C1 segment of cervical spinal cord (tissue), 14 donors: Measurements from ENCODE around the gene ZMIZ1.
A peak's percentile ranks its signal among the peaks of the same experiment; 100 is the strongest.

ENCODE experiments used
- DNase-seq, 14 donors: peaks; one replicate each; lab custom pipeline; 2025; lab: John Stamatoyannopoulos, UW

The ZMIZ1 gene

DNA sequence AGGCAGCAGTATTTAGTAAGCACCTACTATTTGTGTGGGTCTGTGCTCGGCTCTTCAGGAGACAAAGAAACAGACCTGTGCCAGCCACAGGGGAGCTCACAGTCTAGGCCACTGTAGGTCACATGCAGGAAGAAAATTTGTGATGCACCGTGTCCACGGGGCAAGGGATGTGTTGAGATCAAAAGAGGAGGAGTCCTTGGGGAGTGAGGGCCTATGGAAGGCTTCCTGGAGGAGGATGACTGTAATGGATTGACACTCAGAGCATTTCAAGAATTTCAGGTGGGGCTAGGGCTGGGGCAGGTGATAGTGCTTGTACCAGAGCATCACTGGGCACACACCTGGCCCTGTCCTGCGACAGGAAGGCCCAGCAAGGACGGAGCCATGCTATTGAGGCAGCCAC is 102.7 kb downstream of the ZMIZ1 start:
- no peak for DNase-seq

DNA sequence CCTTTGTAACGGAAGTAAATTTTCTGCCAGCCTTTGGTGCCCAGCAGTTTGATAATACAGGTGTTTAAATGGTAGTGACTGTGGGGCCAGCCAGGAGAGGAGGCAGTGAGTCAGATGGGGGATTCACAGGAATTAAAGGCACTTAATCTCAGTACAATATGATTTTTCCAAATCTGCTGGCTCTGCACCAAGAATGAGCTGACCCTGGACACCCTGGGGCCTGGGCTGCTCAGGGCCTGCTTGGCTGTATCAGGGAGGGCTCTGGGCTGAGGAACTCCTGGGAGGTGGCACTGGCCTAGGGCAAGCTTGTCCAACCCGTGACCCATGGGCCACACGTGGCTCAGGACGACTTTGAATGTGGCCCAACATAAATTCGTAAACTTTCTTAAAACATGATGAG is 104.1 kb downstream of the ZMIZ1 start:
- DNase-seq = no peak

DNA sequence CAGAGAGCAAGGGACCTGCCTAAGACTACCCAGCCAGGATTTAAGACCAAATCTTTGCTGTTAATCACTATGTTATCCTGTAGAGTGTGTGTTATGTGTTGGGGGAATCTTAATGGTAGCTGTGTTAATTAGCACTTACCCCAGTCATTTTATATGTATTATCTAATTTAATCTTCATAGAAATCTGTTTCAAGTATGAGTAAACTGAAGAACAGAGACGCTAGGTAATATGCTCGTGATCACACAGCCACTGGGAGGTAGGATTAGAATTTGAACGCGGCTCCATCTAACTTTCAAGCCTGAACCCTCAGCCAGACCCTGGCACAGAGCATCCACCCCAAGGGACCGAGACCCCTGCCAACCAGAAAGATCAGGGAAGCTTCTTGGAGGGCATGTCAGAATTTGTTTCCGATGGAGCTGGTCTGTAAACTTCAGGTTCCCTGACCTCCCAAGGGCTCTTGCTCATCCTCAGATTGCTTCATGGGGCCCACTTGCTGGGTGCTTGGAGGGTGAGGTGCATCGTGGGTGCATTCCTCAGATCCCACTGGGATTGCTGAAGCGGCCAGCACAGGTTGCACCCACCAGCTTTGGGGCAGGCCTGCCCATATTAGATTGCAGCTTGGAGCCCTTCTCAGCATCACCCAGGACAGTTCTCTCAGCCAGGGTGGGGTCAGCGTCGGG is 105.0 kb downstream of the ZMIZ1 start:
- no peak for DNase-seq

DNA sequence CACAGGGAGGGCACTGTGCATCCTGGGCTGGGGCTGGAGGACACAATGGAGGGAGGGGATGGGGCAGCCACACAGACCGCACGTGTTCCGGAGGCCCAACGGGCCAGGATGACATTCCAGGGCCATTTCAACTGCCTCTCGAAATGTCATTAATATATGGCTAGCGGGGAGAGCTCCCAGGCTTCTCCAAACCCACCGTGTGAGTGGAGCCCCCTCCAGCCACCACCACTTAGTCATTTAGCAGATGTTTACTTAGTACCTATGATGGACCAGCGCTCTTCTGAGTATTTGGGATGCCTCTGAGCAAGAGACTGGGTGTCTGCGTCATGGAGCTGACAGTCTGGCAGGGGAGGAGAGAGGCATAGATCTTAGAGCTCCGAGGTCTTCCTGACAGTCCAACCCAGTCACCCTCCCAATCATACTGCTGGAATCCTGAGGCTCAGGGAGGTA is 107.3 kb downstream of the ZMIZ1 start:
- DNase-seq = no peak

DNA sequence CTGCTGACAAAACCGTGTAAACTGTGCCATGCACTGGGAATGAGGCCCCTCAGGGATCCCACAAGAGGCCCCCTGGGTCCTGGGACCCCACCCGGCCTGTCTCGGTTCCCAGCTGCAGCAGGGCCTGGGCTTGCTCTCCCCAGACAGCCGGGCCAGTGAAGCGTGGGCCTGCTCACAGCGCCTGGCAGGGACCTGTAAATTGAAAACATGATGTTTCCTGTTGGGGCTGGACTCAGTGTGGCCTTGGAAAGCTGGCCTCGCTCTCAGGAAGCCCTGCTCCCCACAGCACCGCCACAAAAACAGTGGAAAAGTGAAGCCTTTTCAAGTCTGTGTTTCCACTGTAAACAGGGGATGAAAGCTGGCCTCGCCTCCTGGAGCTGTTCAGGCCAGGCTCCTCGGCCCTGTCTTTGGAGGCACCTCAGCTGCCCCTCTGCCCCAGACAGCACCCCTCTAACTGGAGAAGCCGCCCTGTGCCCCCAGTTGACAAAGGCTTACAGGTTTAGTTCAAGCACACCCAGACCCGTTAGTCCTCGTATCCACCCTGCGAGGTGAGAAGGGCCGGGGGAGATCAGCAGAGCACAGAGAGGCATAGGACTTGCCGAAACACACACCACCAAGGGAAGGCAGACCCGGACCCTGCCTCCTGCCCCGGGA is 108.3 kb downstream of the ZMIZ1 start:
- peak in 1 of 14 donors; percentile 23 for DNase-seq

DNA sequence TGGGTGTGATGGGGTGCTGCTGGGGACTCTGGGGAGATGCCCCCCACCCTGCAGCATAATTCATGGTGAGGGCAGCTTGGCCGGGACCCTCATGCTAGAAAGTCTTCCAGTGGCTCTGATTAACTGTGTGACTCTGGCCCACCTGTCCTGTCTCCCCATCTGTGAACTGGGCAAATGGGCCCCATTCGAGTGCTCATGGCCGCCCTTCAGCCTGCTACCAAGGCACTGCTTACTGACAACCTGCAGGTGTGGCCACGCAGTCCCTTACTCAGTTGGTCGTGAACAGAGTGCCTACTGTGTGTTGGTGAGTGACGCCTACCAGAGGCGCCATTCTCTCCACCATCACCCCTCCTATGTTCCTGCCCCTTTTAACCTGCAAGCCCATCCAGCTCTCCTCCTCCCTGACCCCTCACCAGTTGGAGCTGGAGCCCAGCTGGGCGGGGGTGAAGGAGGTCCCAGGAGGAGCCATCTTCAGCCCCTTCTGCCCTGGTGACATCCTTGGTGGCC is 109.4 kb downstream of the ZMIZ1 start:
- DNase-seq = no peak

DNA sequence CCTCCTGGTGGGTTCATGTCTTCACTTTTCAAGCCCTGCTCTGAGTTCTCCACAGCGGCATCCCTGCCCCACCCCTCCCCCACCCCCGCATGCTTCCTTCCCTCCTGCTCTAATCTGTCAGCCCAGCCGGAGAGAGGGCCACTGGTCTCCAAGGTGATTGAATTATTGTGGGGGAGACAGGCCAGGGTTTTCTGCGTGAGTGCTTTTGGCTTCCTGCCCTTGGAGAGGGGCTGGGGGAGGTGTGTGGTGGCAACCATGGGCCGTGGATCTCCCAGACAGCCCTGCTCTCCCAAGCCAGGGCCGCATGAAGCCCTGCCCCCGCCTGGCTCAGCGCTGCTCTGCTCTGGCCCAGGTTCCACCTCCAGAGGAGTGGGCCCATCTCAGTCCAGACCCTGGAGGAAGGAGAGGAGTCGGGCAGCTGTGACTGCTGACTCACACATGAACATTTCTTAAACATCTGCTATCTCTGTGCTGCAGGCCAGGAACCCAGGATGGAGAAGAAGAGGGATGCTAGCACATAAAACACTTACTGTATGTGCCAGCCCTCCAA is 109.9 kb downstream of the ZMIZ1 start:
- peak in 3 of 14 donors; percentile 44 to 63 (median 46) for DNase-seq

DNA sequence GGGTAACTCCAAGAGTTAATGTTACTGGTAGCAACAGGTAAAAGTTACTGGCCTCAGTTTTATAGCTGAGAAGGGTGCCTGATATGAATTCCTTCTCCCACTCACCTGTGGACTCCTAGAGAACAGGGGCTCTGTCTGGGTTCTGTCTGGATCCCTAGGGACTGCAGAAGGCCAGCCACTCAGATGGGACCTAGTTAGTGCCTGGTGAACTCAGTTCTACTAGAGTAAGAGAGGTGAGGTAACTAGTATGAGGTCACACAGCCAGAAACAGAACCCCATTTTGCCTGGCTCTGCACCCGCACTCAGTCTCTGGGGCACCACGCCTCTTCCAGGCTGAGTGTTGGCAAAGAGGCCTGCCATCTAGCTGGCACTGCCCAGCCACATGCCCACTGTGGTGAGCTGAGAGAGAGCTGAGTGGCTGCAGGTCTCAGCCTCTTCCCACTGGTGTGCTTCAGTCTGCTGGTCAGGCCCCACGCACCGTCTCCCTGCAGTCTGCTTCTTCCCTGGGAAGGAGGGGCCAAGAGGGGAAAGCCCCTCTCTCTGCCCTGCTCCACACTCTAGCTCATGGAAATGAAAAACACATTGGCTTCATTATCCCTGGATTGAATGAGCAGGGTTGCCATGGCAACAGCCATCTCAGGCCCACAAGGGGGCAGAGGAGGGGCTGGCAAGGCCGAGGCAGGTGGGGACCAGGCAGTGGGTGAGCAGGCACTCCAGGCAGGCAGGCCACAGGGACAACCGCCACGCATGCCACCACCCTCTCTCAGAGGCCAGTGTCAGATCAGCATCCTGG is 110.6 kb downstream of the ZMIZ1 start:
- DNase-seq = peak in 2 of 14 donors; percentile 4 to 52

DNA sequence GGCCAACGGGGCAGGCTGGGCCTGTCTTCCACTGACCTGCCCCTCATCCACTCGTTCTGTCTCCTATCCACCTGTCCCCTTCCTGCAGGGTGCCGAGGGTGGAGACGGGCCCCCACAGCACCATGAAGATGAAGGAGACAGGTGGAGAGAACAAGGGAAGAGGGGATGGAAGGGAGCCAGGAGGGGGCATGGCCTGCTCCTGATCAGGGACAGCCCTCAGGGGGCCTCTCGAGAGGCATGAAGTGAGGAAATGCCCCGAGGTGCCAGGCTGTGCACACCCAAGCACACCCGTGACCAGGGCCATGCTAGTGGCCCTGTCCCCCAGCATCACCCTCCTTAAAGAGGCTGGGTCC is 111.2 kb downstream of the ZMIZ1 start:
- DNase-seq = no peak

DNA sequence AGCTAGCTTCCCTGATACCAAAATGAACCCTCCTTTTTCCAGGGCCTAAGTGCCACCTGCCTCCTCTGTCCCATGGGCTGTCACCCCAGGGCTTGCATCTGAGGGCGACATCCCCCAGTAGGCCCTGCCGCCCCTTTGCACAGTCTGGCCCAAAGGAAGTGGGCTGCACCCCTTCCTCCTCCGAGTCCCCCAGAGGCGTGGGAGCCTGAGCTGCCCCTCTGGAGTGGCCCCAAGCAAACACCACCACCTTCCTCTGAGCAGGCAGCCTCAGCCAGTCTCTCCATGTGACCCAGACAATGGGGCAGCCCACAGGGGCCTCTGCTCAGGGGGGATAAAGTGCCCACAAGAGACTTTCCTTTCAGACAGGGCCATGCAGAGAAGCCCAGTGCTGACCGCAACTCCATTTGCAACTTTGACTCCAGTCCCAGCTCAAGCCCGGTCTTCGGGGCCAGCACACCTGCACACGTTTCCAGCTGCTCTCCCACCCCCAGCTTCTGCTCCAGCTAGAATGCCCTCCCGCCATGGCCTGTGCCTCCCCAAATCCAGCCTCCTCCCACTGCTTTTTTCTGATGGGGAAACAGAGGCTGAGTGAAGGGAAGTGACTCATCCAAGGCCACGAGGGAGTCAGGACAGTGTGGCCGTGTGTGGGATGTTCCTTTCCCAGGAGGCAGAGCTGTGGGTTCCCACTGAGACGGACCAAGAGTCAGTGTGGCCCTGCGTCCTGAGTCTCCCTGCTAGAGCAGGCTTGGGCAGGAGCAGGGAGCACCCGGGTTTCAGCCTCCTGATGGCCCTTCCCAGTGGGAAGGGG is 111.9 kb downstream of the ZMIZ1 start:
- no peak for DNase-seq

DNA sequence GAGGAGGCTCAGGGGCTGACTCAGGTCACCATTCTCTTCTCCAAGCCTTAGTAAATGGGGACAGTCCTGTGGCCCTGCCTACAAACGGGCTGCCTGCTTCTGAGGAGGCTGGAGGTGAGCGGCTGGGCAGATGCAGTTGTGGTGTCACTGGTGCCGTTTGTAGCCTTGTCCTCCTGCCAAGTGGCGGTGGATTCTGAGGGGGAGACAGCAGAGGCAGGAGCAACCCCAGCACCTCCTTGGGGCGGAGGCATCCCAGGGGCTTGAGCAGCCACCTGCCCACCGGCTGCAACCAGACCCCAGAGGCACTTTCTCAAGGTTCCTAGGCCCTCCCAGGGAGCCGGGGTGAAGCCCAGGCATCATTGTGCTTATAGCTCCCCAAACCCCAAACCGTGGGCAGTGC is 112.5 kb downstream of the ZMIZ1 start:
- no peak for DNase-seq

DNA sequence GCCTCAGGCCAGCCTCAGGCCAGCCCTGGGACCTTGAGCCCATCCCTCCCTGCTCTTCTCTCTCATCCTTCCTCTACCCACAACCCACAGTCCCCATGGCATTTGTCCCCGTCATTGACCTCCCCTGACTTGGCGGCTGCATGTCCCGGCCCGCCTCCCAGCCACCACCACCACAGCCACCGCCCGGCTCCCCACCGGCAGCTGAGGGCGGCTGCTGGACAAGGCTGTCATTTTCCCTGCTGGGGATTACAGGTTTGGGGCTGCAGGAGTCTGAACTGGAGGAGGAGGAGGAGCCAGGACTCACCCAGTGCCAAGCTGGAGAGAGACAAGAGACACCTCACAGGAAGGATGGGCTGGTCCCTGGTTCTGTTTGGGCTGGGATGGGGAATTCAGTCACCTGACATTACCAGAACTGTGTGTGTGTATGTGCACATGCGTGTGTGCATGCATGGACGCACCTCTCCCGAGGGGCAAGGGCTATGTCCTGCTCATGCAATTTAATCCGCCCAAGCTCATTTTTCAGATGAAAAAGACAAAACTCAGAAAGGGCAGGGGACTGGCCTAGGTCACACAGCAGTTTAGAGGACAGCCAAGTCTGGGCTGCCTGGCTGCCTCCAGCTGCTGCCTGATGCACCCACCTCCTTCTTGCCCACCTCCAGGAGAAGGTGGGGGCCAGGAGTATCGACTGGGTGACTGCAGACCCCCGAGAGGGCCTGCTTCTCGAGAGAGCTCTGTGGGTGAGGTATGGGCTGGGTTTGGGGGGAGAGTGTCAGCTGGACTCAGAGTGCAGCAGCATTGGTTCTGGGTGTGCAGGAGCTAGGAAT is 113.1 kb downstream of the ZMIZ1 start:
- peak in 1 of 14 donors; percentile 8 for DNase-seq

DNA sequence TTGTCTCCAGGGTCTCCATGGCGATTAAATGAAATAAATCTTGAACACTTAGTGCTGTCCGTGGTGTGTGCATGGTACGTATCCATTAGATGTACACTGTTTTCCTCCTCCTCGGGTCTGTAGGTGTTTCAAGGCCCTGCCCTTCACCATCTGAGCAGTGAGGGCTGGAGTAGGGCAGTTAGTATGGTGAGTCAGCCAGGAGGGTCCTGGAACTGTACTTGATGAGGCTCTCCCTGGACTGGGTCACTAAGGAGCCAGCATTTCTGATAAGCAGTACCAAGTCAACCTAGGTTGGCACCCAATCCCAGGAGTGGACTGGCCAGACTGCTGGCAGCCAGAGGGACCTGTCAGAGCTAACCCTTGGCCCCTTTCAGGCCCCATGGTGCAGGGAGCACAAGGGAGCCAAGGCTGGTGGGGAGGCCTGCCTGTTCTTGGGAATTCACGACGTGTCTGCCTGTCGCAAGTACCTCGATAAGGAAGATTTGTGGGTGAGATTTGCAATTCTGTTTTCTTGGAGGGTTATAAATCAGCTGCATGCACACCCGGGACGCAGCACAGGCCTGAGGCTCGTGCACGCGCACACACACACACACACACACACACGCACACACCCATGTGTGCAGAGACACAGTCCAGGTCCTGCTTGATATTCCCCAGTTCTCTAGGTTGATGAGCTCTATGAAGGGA is 114.2 kb downstream of the ZMIZ1 start:
- no peak for DNase-seq

DNA sequence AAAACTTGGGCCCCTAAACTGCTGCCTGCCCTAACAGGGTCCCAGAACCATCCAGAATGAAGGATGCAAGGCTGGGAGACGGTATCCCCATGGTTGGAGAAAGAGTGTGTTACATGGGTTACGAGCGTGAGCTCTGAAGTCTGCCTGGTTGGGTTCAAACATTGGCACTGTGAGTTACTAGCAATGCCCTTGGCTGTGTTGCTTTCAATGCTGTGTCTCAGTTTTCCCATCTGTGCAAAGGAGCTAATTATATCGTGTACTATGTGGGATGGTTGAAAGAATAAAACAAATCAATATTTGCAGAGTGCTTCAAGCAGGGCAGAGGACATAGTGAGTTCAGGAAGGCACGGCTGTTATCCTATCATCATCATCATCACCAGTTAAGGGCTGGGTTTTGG is 114.7 kb downstream of the ZMIZ1 start:
- DNase-seq = no peak

DNA sequence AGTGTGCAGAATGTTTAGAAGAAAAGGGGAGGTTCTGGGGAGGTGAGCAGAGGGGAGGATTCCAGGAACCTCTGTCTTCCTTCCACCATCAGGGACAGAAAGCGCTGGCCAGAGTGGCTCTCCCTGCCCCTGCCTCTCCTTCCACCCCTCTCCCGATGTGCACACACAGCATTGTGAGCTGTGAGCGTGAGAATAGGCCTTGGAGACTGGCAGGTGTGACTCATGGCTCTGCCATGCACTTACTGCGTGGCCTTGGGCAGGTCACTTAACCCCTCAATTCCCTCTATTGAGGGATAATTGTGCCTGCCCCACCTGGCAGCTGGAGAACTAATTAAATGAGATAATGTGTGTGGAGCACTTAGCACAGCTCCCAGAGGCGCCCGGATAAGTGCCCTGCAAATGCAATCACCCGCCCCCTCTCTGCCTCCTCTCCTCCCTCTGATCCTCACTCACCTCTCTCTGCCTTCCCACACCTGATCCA is 115.4 kb downstream of the ZMIZ1 start:
- no peak for DNase-seq

DNA sequence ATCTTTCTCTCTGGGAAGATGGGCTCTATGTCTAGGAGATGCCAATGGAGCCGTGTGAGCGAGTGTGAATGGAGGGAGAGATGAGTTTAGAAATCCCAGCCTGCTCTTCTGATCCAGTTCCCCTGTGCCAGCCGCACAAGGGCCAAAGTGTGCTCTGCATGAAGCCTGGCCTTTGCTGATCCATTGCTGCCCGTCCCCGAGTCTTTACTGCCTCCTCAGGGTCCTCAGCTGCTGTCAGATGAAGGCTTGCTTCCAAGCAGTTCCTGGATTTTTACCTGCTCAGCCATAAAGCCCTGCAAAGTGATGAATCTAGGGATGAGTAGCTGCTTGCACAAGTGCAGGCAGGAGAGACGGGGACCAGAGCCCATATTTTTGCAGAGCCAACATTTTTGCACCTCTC is 115.9 kb downstream of the ZMIZ1 start:
- peak in 1 of 14 donors; percentile 24 for DNase-seq

DNA sequence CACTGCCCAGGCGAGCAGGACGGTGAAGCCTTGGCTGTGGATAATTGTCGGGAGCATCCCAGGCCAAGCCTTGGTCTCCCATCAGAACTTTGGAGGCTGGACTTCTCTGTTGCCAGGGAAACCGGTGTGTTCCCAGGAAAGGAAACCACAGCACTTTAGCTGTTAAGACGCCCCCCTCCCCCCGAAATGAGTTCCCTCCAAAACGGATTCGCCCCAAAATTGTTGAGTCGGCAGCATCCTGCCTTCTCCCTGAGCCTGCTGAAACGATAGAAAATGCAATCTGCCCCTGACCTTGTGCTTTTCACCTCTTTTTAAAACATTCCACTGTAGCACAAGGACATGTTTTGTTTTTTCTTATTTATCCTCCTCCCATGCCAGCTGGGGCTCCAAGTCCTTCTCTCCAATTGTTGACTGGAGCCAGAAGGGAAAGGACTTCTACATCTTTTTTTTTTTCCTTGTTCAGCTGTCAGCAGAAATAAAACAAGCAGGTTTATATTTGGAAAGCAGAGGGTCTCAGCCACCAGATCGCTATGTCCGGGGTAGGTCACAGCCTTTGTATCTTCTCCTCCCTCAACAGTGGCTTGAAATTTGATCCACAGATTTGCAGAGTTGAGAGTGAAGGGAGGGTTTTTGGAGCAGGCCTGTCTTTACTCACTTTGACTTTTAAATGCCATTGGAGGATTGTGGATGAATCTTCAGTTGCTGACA is 116.5 kb downstream of the ZMIZ1 start:
- DNase-seq = peak in 1 of 14 donors; percentile 45

DNA sequence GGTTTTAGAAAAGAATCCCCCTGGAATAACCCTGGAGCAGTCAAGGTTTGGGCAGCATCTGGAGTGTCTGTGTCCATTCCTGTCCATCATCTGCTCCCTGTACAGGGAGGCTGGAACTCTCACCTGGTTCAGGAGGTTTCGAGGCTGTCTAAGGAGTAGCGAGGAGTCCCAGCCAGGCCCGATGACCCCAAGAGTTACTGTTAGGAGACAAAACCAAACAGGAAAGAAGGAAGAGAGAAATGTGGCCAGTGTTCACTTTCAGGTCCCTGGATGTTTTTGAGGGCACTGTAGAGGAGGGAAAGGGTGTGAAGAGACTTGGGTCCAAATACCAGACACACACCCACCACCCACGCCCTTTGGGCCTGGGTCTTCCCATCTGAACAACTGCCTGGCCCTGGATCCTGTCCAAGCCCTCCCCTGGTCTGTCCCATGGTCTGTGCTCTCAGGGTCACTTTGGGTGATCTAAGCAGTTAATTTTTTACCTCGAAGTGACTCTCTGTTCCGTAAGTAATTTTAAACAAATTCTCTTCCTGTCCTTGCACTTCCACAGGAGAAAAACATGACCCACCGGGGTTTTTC is 117.1 kb downstream of the ZMIZ1 start:
- no peak for DNase-seq
